Upper lobe of right lung (tissue), 1 donor: ENCODE measurements around the gene DNAH2. TPM values are rescaled to one million over a fixed set of nuclear protein-coding genes. Genes with fewer than 3 reads are reported as not detected.
A peak's percentile ranks its signal among the peaks of the same experiment; 100 is the strongest.

Source experiments
- ATAC-seq: fragments of 200-7000 bp; cut with Tn5 transposase; one replicate; pipeline ENCODE4 v1.9.1; 2020; ENCODE audit warnings: mild to moderate bottlenecking, moderate library complexity
- DNase-seq: peaks from one replicate; pipeline ENCODE4 v3.0.0-alpha.2; 2020
- H3K27ac ChIP-seq: fragments of 200-600 bp; one replicate; pipeline ENCODE4 v1.8.0; 2022
- H3K27me3 ChIP-seq: fragments of 200-600 bp; one replicate; pipeline ENCODE4 v1.8.0; 2022; ENCODE audit warnings: mild to moderate bottlenecking
- H3K36me3 ChIP-seq: fragments of 200-600 bp; one replicate; pipeline ENCODE4 v1.8.0; 2022
- H3K4me1 ChIP-seq: fragments of 200-600 bp; one replicate; pipeline ENCODE4 v1.8.0; 2022
- H3K4me3 ChIP-seq: fragments of 200-600 bp; one replicate; pipeline ENCODE4 v1.8.0; 2022; ENCODE audit warnings: mild to moderate bottlenecking
- H3K9me3 ChIP-seq: fragments of 200-600 bp; one replicate; pipeline ENCODE4 v1.8.0; 2022
- CTCF ChIP-seq: fragments of 200-600 bp; IDR thresholded peaks from one replicate; pipeline ENCODE4 v1.8.0; 2022; ENCODE audit warnings: antibody characterized with exemption
- intact Hi-C: fragments of 100-400 bp; cut with DNase I; formaldehyde crosslinking; loops from one replicate; pipeline ENCODE4 v1.11.0; 2022
- total RNA-seq: library from RNA; stranded (reverse); fragmentation: NEBNext Ultra II Directional; extraction: Animal tissue kit (Norgen Biotek cat#: 25700); gene quantifications from one replicate; pipeline ENCODE4 v1.2.1, GENCODE V29; 2021
- donor health status: DM: no; HTN: yes; CAD: no; lungs with severe emphysema.

Gene DNAH2
- total RNA-seq, 1 donor from 2014 or later, result 0.58 TPM

- peak overlapping the region; percentile 67 for H3K4me3 ChIP-seq
- H3K27ac ChIP-seq, result no peak overlapping the region
- DNase-seq (no peak), ATAC-seq (peak; percentile 52)
- intact Hi-C loops, result no loop called here
- no peak for TF ChIP-seq CTCF
- H3K36me3 ChIP-seq, result no peaks in the 10 kb centered on the region
- H3K27me3 ChIP-seq, result peaks cover 29% of the 10 kb centered on the region
- peaks cover 6% of the 10 kb centered on the region for H3K4me1 ChIP-seq
- no peaks in the 10 kb centered on the region for H3K9me3 ChIP-seq
Observed at GRCh38 chr17:7717756-7718350, 309 bp downstream of the DNAH2 start.

- peaks cover 26% of the 10 kb centered on the region for H3K27me3 ChIP-seq
- peaks cover 6% of the 10 kb centered on the region for H3K4me1 ChIP-seq
- H3K36me3 ChIP-seq, result no peaks in the 10 kb centered on the region
- no peak for DNase-seq
- no peak overlapping the region for H3K27ac ChIP-seq
- H3K9me3 ChIP-seq, result no peaks in the 10 kb centered on the region
- ATAC-seq, result no peak
- no peak overlapping the region for H3K4me3 ChIP-seq
- intact Hi-C loops, result no loop called here
- no peak for TF ChIP-seq CTCF
Observed at GRCh38 chr17:7719661-7720060, 2.1 kb downstream of the DNAH2 start.

GRCh38 chr17:7720125-7720524, 2.6 kb downstream of the DNAH2 start:
- DNase-seq, result no peak
- TF ChIP-seq CTCF, result no peak
- no peak overlapping the region for H3K4me3 ChIP-seq
- intact Hi-C loops, result no loop called here
- no peaks in the 10 kb centered on the region for H3K36me3 ChIP-seq
- no peak for ATAC-seq
- H3K4me1 ChIP-seq, result peaks cover 6% of the 10 kb centered on the region
- H3K27ac ChIP-seq, result no peak overlapping the region
- peaks cover 21% of the 10 kb centered on the region for H3K27me3 ChIP-seq
- H3K9me3 ChIP-seq, result no peaks in the 10 kb centered on the region

GRCh38 chr17:7721612-7722011, 4.1 kb downstream of the DNAH2 start:
- peaks cover 4% of the 10 kb centered on the region for H3K4me1 ChIP-seq
- no peak overlapping the region for H3K4me3 ChIP-seq
- H3K36me3 ChIP-seq, result no peaks in the 10 kb centered on the region
- TF ChIP-seq CTCF, result no peak
- no peak overlapping the region for H3K27ac ChIP-seq
- peaks cover 6% of the 10 kb centered on the region for H3K27me3 ChIP-seq
- DNase-seq (no peak), ATAC-seq (no peak)
- no peaks in the 10 kb centered on the region for H3K9me3 ChIP-seq
- intact Hi-C loops, result no loop called here

- Histone ChIP-seq H3K4me1 (no peaks in the 10 kb centered on the region), H3K9me3 (no peaks in the 10 kb centered on the region), H3K27me3 (peaks cover 4% of the 10 kb centered on the region), H3K36me3 (no peaks in the 10 kb centered on the region), H3K4me3 (no peak overlapping the region), H3K27ac (no peak overlapping the region)
- no peak for DNase-seq
- ATAC-seq, result no peak
- intact Hi-C loops, result no loop called here
- no peak for TF ChIP-seq CTCF
Observed at GRCh38 chr17:7727886-7728285, 10.3 kb downstream of the DNAH2 start.

GRCh38 chr17:7729816-7730215, 12.3 kb downstream of the DNAH2 start:
- TF ChIP-seq CTCF, result no peak
- no peak overlapping the region for H3K4me3 ChIP-seq
- H3K4me1 ChIP-seq, result no peaks in the 10 kb centered on the region
- ATAC-seq (peak; percentile 28), DNase-seq (no peak)
- H3K36me3 ChIP-seq, result no peaks in the 10 kb centered on the region
- no peaks in the 10 kb centered on the region for H3K27me3 ChIP-seq
- intact Hi-C loops, result no loop called here
- no peak overlapping the region for H3K27ac ChIP-seq
- no peaks in the 10 kb centered on the region for H3K9me3 ChIP-seq
